HUES6 (cell line): Measurements from ENCODE around the gene RNF166.

Source experiments
- H3K27ac ChIP-seq: 2 replicates; pipeline ENCODE4 v1.7.0; 2013; ENCODE audit warnings: low read depth, mild to moderate bottlenecking, low read length, inconsistent platforms
- H3K27me3 ChIP-seq: 2 replicates; pipeline ENCODE4 v1.6.1; 2013; ENCODE audit warnings: low read length; ENCODE audit not compliant: control insufficient read depth, insufficient read depth
- H3K36me3 ChIP-seq: 2 replicates; pipeline ENCODE4 v1.6.1; 2013; ENCODE audit warnings: low read length; ENCODE audit not compliant: control insufficient read depth, insufficient read depth
- H3K4me1 ChIP-seq: 2 replicates; pipeline ENCODE4 v1.6.1; 2013; ENCODE audit warnings: low read length; ENCODE audit not compliant: control insufficient read depth, insufficient read depth
- H3K4me3 ChIP-seq: 2 replicates; pipeline ENCODE4 v1.5.1; 2013; ENCODE audit warnings: low read depth, low read length
- H3K9ac ChIP-seq: one replicate; pipeline ENCODE4 v1.6.1; 2013; ENCODE audit warnings: mild to moderate bottlenecking, low read length
- H3K9me3 ChIP-seq: 2 replicates; pipeline ENCODE4 v1.6.1; 2013; ENCODE audit warnings: low read depth, low read length; ENCODE audit not compliant: control insufficient read depth, insufficient read depth

RNF166 gene

GRCh38 chr16:88747588-88748301 lies 41.5 kb upstream of the RNF166 start:
- no peaks in the 10 kb centered on the region for H3K36me3 ChIP-seq
- no peak overlapping the region for H3K4me3 ChIP-seq
- H3K4me1 ChIP-seq = peaks cover 12% of the 10 kb centered on the region; the same call in 1 of the 2 replicates
- no peak overlapping the region for H3K27ac ChIP-seq
- peaks cover 5% of the 10 kb centered on the region; the same call in 1 of the 2 replicates for H3K27me3 ChIP-seq
- H3K9ac ChIP-seq = no peak overlapping the region
- no peaks in the 10 kb centered on the region for H3K9me3 ChIP-seq

- no peak overlapping the region for H3K9ac ChIP-seq
- no peaks in the 10 kb centered on the region for H3K36me3 ChIP-seq
- H3K27me3 ChIP-seq = peaks cover 5% of the 10 kb centered on the region; the same call in 1 of the 2 replicates
- H3K27ac ChIP-seq = no peak overlapping the region
- H3K4me1 ChIP-seq = peaks cover 12% of the 10 kb centered on the region; the same call in 1 of the 2 replicates
- H3K4me3 ChIP-seq = no peak overlapping the region
- no peaks in the 10 kb centered on the region for H3K9me3 ChIP-seq
Measured at GRCh38 chr16:88746506-88746905, 40.3 kb upstream of the RNF166 start.

GRCh38 chr16:88744577-88745521 lies 38.6 kb upstream of the RNF166 start:
- Histone ChIP-seq H3K36me3 (0 out of 2 replicates have a peak, but pooled peaks cover 3% of the 10 kb centered on the region), H3K4me1 (peaks cover 12% of the 10 kb centered on the region; the same call in 1 of the 2 replicates), H3K9me3 (no peaks in the 10 kb centered on the region), H3K9ac (no peak overlapping the region), H3K27me3 (peaks cover 5% of the 10 kb centered on the region; the same call in 1 of the 2 replicates), H3K27ac (no peak overlapping the region), H3K4me3 (no peak overlapping the region)

- no peak overlapping the region for H3K27ac ChIP-seq
- no peaks in the 10 kb centered on the region for H3K9me3 ChIP-seq
- peaks cover 5% of the 10 kb centered on the region; the same call in 1 of the 2 replicates for H3K27me3 ChIP-seq
- H3K4me1 ChIP-seq = peaks cover 12% of the 10 kb centered on the region; the same call in 1 of the 2 replicates
- no peak overlapping the region for H3K9ac ChIP-seq
- 0 out of 2 replicates have a peak, but pooled peaks cover 3% of the 10 kb centered on the region for H3K36me3 ChIP-seq
- H3K4me3 ChIP-seq = no peak overlapping the region
Measured at GRCh38 chr16:88743693-88744576, 37.7 kb upstream of the RNF166 start.

GRCh38 chr16:88742896-88743605 lies 36.8 kb upstream of the RNF166 start:
- Histone ChIP-seq H3K4me3 (no peak overlapping the region), H3K27ac (no peak overlapping the region), H3K27me3 (peaks cover 10% of the 10 kb centered on the region; the same call in 1 of the 2 replicates), H3K4me1 (peaks cover 12% of the 10 kb centered on the region; the same call in 1 of the 2 replicates), H3K9ac (no peak overlapping the region), H3K9me3 (no peaks in the 10 kb centered on the region), H3K36me3 (0 out of 2 replicates have a peak, but pooled peaks cover 3% of the 10 kb centered on the region)

GRCh38 chr16:88741368-88741767 lies 35.2 kb upstream of the RNF166 start:
- Histone ChIP-seq H3K27me3 (peaks cover 16% of the 10 kb centered on the region; the same call in 1 of the 2 replicates), H3K36me3 (0 out of 2 replicates have a peak, but pooled peaks cover 3% of the 10 kb centered on the region), H3K9me3 (no peaks in the 10 kb centered on the region), H3K9ac (no peak overlapping the region), H3K27ac (no peak overlapping the region), H3K4me3 (no peak overlapping the region), H3K4me1 (peaks cover 17% of the 10 kb centered on the region)

- Histone ChIP-seq H3K36me3 (peaks cover 6% of the 10 kb centered on the region; the same call in 1 of the 2 replicates), H3K27me3 (peaks cover 16% of the 10 kb centered on the region; the same call in 1 of the 2 replicates), H3K4me3 (no peak overlapping the region), H3K27ac (no peak overlapping the region), H3K9me3 (no peaks in the 10 kb centered on the region), H3K4me1 (peaks cover 17% of the 10 kb centered on the region), H3K9ac (no peak overlapping the region)
Measured at GRCh38 chr16:88740727-88741055, 34.5 kb upstream of the RNF166 start.

- Histone ChIP-seq H3K4me1 (peaks cover 15% of the 10 kb centered on the region), H3K9me3 (no peaks in the 10 kb centered on the region), H3K9ac (no peak overlapping the region), H3K27me3 (peaks cover 16% of the 10 kb centered on the region; the same call in 1 of the 2 replicates), H3K36me3 (peaks cover 9% of the 10 kb centered on the region; the same call in 1 of the 2 replicates), H3K4me3 (no peak overlapping the region), H3K27ac (no peak overlapping the region)
Measured at GRCh38 chr16:88739977-88740726, 33.9 kb upstream of the RNF166 start.

GRCh38 chr16:88739139-88739976 lies 33.1 kb upstream of the RNF166 start:
- Histone ChIP-seq H3K9me3 (no peaks in the 10 kb centered on the region), H3K9ac (no peak overlapping the region), H3K4me1 (peaks cover 9% of the 10 kb centered on the region), H3K4me3 (no peak overlapping the region), H3K27ac (no peak overlapping the region), H3K36me3 (peaks cover 9% of the 10 kb centered on the region; the same call in 1 of the 2 replicates), H3K27me3 (peaks cover 13% of the 10 kb centered on the region; the same call in 1 of the 2 replicates)
